GM12878 (cell line): ENCODE data around the gene PRR14L. TPM values are rescaled to one million over a fixed set of nuclear protein-coding genes. Genes with fewer than 3 reads are reported as not detected.

Experiments
- ATAC-seq: fragments of 200-7000 bp; cut with Tn5 transposase; 3 replicates; pipeline ENCODE4 v1.9.1; 2020; ENCODE audit warnings: mild to moderate bottlenecking, moderate library complexity
- BruUV-seq: library from RNA; stranded (reverse); fragments of 400-500 nt; replicated peaks from 2 replicates; lab custom pipeline; 2021; lab: Mats Ljungman, UMichigan
- CTCF ChIA-PET: fragments of 300-600 bp; sonication (Branson Sonifier 250); formaldehyde crosslinking; extraction: SDS; loops from one replicate; lab custom pipeline; 2021; ENCODE audit warnings: inconsistent platforms; lab: Yijun Ruan, JAX
- POLR2A ChIA-PET: fragments of 350-600 bp; formaldehyde crosslinking; extraction: SDS; loops from one replicate; lab custom pipeline; 2021; ENCODE audit warnings: inconsistent platforms; lab: Charles Lee
- RAD21 ChIA-PET: fragments of 300-600 bp; sonication (Branson Sonifier 250); formaldehyde crosslinking; loops from one replicate; lab custom pipeline; 2023; ENCODE audit warnings: antibody characterized with exemption; ENCODE audit not compliant: unreplicated experiment; lab: Charles Lee
- SMC1A ChIA-PET: fragments of 300-600 bp; sonication (Branson Sonifier 250); formaldehyde crosslinking; loops from one replicate; lab custom pipeline; 2023; ENCODE audit not compliant: unreplicated experiment, uncharacterized antibody; lab: Charles Lee
- DNase-seq: peaks from one replicate; pipeline ENCODE4 v3.0.0-alpha.2; 2011; ENCODE audit warnings: low read depth, low spot score
- FAIRE-seq: peaks from 3 replicates; lab custom pipeline; 2011; peaks lifted over from hg19 to GRCh38; lab: Jason Lieb, UNC
- H2AFZ ChIP-seq: 2 replicates; pipeline ENCODE4 v1.6.0; 2011; ENCODE audit warnings: low read depth, low read length, control low read depth; ENCODE audit not compliant: control insufficient read depth
- H3K27ac ChIP-seq: 2 replicates; pipeline ENCODE4 v1.5.1; 2011; ENCODE audit warnings: control low read depth; ENCODE audit not compliant: control insufficient read depth, insufficient read depth
- H3K27me3 ChIP-seq, 2 experiments: replicated peaks in 1 of 2; 2 replicates each; pipeline versions ENCODE4 v1.6.0 to v1.6.1; 2011; ENCODE audit warnings: low read length in 1 of 2; ENCODE audit not compliant: control insufficient read depth in 2 of 2, insufficient read depth in 2 of 2
- H3K36me3 ChIP-seq, 2 experiments: 2 replicates each; pipeline ENCODE4 v1.5.1; 2011; ENCODE audit warnings: low read length in 1 of 2; ENCODE audit not compliant: control insufficient read depth in 2 of 2, insufficient read depth in 2 of 2
- H3K4me1 ChIP-seq: 2 replicates; pipeline ENCODE4 v1.6.1; 2011; ENCODE audit warnings: mild to moderate bottlenecking, low read length, moderate library complexity, mixed read lengths; ENCODE audit not compliant: control insufficient read depth, insufficient read depth
- H3K4me2 ChIP-seq: 2 replicates; pipeline ENCODE4 v1.6.0; 2011; ENCODE audit warnings: control low read depth; ENCODE audit not compliant: control insufficient read depth, insufficient read depth
- H3K4me3 ChIP-seq: fragments of 200-600 bp; sonication (generic); 2 replicates; pipeline ENCODE4 v1.5.1; 2016
- H3K79me2 ChIP-seq: 2 replicates; pipeline ENCODE4 v1.6.0; 2011; ENCODE audit warnings: low read length; ENCODE audit not compliant: control insufficient read depth, insufficient read depth
- H3K9ac ChIP-seq: 2 replicates; pipeline ENCODE4 v1.8.0; 2011; ENCODE audit warnings: low read length, control low read depth, mixed read lengths; ENCODE audit not compliant: control insufficient read depth, insufficient read depth
- H3K9me3 ChIP-seq: replicated peaks from 3 replicates; pipeline ENCODE4 v1.5.1; 2011; ENCODE audit warnings: mild to moderate bottlenecking, low read length; ENCODE audit not compliant: control insufficient read depth, insufficient read depth
- H4K20me1 ChIP-seq: 2 replicates; pipeline ENCODE4 v1.6.0; 2011; ENCODE audit not compliant: control insufficient read depth, insufficient read depth
- BCLAF1 ChIP-seq: fragments of 450-650 bp; IDR thresholded peaks from 2 replicates; pipeline ENCODE4 v1.6.1; 2017; ENCODE audit warnings: antibody characterized with exemption, mild to moderate bottlenecking, moderate library complexity
- BHLHE40 ChIP-seq, 2 experiments: fragments of 450-650 bp in 1 of 2; IDR thresholded peaks; 2 replicates each; pipeline ENCODE4 v1.6.1; 2011 to 2017; ENCODE audit warnings: low read depth in 2 of 2, borderline replicate concordance in 1 of 2, improper control_type of control experiment in 1 of 2, low read length in 1 of 2, mild to moderate bottlenecking in 1 of 2
- EED ChIP-seq: sonication (generic); IDR thresholded peaks from 2 replicates; pipeline ENCODE4 v1.6.1; 2016; ENCODE audit warnings: antibody characterized with exemption, low read depth
- IKZF2 ChIP-seq, 2 experiments: fragments of 450-650 bp; IDR thresholded peaks; 2 replicates each; pipeline ENCODE4 v1.6.1; 2017; ENCODE audit warnings: mild to moderate bottlenecking in 2 of 2, moderate library complexity in 2 of 2
- IRF3 ChIP-seq: fragments of 450-650 bp; IDR thresholded peaks from 2 replicates; pipeline ENCODE4 v1.6.1; 2014; ENCODE audit warnings: mild to moderate bottlenecking
- MEF2A ChIP-seq: IDR thresholded peaks from 2 replicates; pipeline ENCODE4 v1.6.1; 2011; ENCODE audit warnings: low read depth, mild to moderate bottlenecking, low read length, moderate library complexity; ENCODE audit not compliant: insufficient read depth
- NFYB ChIP-seq: IDR thresholded peaks from 2 replicates; pipeline ENCODE4 v1.6.1; 2011; ENCODE audit warnings: low read depth, mild to moderate bottlenecking, low read length, improper control_type of control experiment, moderate library complexity; ENCODE audit not compliant: insufficient read depth
- PBX3 ChIP-seq: IDR thresholded peaks from 2 replicates; pipeline ENCODE4 v1.6.1; 2011; ENCODE audit warnings: mild to moderate bottlenecking, low read depth, low read length, moderate library complexity; ENCODE audit not compliant: insufficient replicate concordance
- ZNF274 ChIP-seq: IDR thresholded peaks from one replicate; pipeline ENCODE4 v1.8.0; 2011; ENCODE audit not compliant: insufficient read length, insufficient read depth
- WGBS: methylation state at CpG from one replicate; pipeline ENCODE4 v1.1.6; 2016; ENCODE audit warnings: low lambda C conversion rate; ENCODE audit not compliant: insufficient replicate concordance, insufficient coverage; ENCODE audit errors: missing lambda C conversion rate; 5-methylcytosine and 5-hydroxymethylcytosine counted together
- in situ Hi-C: fragments of 300-500 bp; cut with MboI; formaldehyde crosslinking; loops from 9 replicates; pipeline ENCODE4 v1.14.3; 2018; ENCODE audit warnings: mixed read lengths
- intact Hi-C: fragments of 100-400 bp; cut with micrococcal nuclease; formaldehyde crosslinking; loops from one replicate; pipeline ENCODE4 v1.14.2; 2022; ENCODE audit not compliant: unreplicated experiment
- polyA plus RNA-seq, 11 experiments: library from polyadenylated mRNA; depleted of rRNA in 4 of 11; unstranded in 6 of 11; stranded (reverse) in 5 of 11; fragments of >200 nt; fragmentation: Nextera tagmentation in 4 of 11; fragmentation: Illumina TruSeq in 1 of 11; extraction: Ambion mirVana in 4 of 11; extraction: Trizol in 1 of 11; gene quantifications; 1 replicate in 1 of 11; 2 replicates in 10 of 11; pipeline versions ENCODE4 v1.2.1 to v1.2.3, GENCODE V29; 2011 to 2016; ENCODE audit warnings: inconsistent platforms in 2 of 11, missing spikeins in 2 of 11, low read depth in 1 of 11
- total RNA-seq, 4 experiments: library from RNA; depleted of rRNA in 3 of 4; stranded (reverse); fragments of >200 nt in 3 of 4; fragmentation: Illumina TruSeq in 1 of 4; extraction: Trizol in 1 of 4; gene quantifications; 2 replicates each; pipeline versions ENCODE4 v1.2.1 to v1.2.3, GENCODE V29; 2013 to 2021

The PRR14L gene
- total and polyA plus RNA-seq, 10 of the 15 experiments (the other 5 are each of a cell fraction or from before 2014, with no cell fraction given): 4.2 to 49.0 (median 21.4) TPM

GRCh38 chr22:31646186-31647019, 103.5 kb downstream of the PRR14L start (continued):
- no peak for TF ChIP-seq BCLAF1
- TF ChIP-seq EED: peak; percentile 80
- TF ChIP-seq MEF2A: 0 out of 2 replicates have a peak, but pooled peaks have one; percentile 26
- TF ChIP-seq BHLHE40 (IDR thresholded peaks at IDR 0.05; ENCODE audit: borderline replicate concordance in 1 of 2, low read depth in 2 of 2, low read length in 1 of 2): peak; percentile 95

- H3K4me3 ChIP-seq: peak overlapping the region; percentile 71
- H3K9me3 ChIP-seq: no peaks in the 10 kb centered on the region; the same call in 2 of the 3 replicates
- peaks cover 41% of the 10 kb centered on the region for H3K4me1 ChIP-seq
- H3K27me3 ChIP-seq: no peaks in the 10 kb centered on the region
- no peaks in the 10 kb centered on the region for H4K20me1 ChIP-seq
- H3K36me3 ChIP-seq: no peaks in the 10 kb centered on the region; a peak in 2 of 4 replicates
- CTCF ChIA-PET: interaction anchor here (0.7 to 6.8 kb wide), 4 partner anchors 22 to 114 kb away, joined by 3 to 51 read pairs (median 10); partner anchors contain the start of genes DEPDC5 and PISD
- in situ Hi-C loops: loop anchor here (5.0 kb wide), 2 partner anchors 147 to 287 kb away; no protein-coding TSS in a partner anchor
- SMC1A ChIA-PET: interaction anchor here (0.7 to 8.5 kb wide), 7 partner anchors 9 to 294 kb away, joined by 3 to 88 read pairs (median 3); partner anchors contain the start of gene PISD
- BruUV-seq: TSS peak; percentile 64
- WGBS: 14% methylated on average over 4 of the region's 4 CpGs
- H3K79me2 ChIP-seq: peaks cover 54% of the 10 kb centered on the region
- RAD21 ChIA-PET: interaction anchor here (0.8 to 7.4 kb wide), 7 partner anchors 9 to 311 kb away, joined by 3 to 49 read pairs (median 3); partner anchors contain the start of gene PISD
- intact Hi-C loops: no loop called here
- peak overlapping the region; percentile 98 for H3K27ac ChIP-seq
- H3K9ac ChIP-seq: peak overlapping the region; percentile 61
- H2AFZ ChIP-seq: peak overlapping the region; percentile 29; the same call in 1 of the 2 replicates
- DNase-seq (no peak), ATAC-seq (peak; percentile 15), FAIRE-seq (no peak)
- H3K4me2 ChIP-seq: peak overlapping the region; percentile 100
- POLR2A ChIA-PET: interaction anchor here (0.6 to 5.4 kb wide), 11 partner anchors 10 to 421 kb away, joined by 3 to 28 read pairs (median 4); partner anchors contain the start of genes DEPDC5 and PISD
- TF ChIP-seq ZNF274 (no peak), NFYB (no peak), IKZF2 (IDR thresholded peaks at IDR 0.05) (peak in 1 of 2 experiments; percentile 34; a peak in 2 of 4 replicates), IRF3 (no peak), PBX3 (no peak)
These were observed 110.4 kb downstream of the PRR14L start for GRCh38 chr22:31639436-31640039.
